HepG2 (cell line): ENCODE results near the gene CLP1. TPM values are rescaled to one million over a fixed set of nuclear protein-coding genes. Genes with fewer than 3 reads are reported as not detected.

ENCODE experiments used
- EED ChIP-seq: sonication (generic); formaldehyde crosslinking; IDR thresholded peaks from 2 replicates; pipeline ENCODE4 v1.5.0; 2020; ENCODE audit warnings: mild to moderate bottlenecking, missing genetic modification reagents
- EHMT2 ChIP-seq: fragments of 200-600 bp; sonication (generic); IDR thresholded peaks from 2 replicates; pipeline ENCODE4 v1.7.0; 2017; ENCODE audit warnings: antibody characterized with exemption, low read depth, low read length, borderline replicate concordance
- HMG20A ChIP-seq: IDR thresholded peaks from 2 replicates; pipeline ENCODE4 v1.6.1; 2016; ENCODE audit warnings: borderline replicate concordance
- HNF4G ChIP-seq, 2 experiments: sonication (generic) in 1 of 2; formaldehyde crosslinking in 1 of 2; IDR thresholded peaks; 2 replicates each; pipeline versions ENCODE4 v1.4.0 to v1.6.1; 2011 to 2020; ENCODE audit warnings: borderline replicate concordance in 2 of 2, low read depth in 2 of 2, mild to moderate bottlenecking in 2 of 2, low read length in 1 of 2, missing genetic modification reagents in 1 of 2, moderate library complexity in 1 of 2
- NCOA1 ChIP-seq: sonication (generic); formaldehyde crosslinking; IDR thresholded peaks from 2 replicates; pipeline ENCODE4 v1.9.0; 2021; ENCODE audit warnings: missing genetic modification reagents
- PRPF4 ChIP-seq: fragments of 200-400 bp; formaldehyde crosslinking; IDR thresholded peaks from 2 replicates; pipeline ENCODE4 v1.6.1; 2016; ENCODE audit warnings: low read length, low read depth; ENCODE audit not compliant: poor library complexity, severe bottlenecking
- TMF1 ChIP-seq: sonication (generic); formaldehyde crosslinking; IDR thresholded peaks from 2 replicates; pipeline ENCODE4 v1.8.1; 2022; ENCODE audit warnings: low read depth, missing genetic modification reagents
- ZC3H4 ChIP-seq: sonication (generic); formaldehyde crosslinking; IDR thresholded peaks from 2 replicates; pipeline ENCODE4 v1.4.0; 2020; ENCODE audit warnings: missing genetic modification reagents, borderline replicate concordance
- ZFP36 ChIP-seq: fragments of 150-350 bp; IDR thresholded peaks from 2 replicates; pipeline ENCODE4 v1.6.1; 2018; ENCODE audit warnings: borderline replicate concordance, low read length, low read depth; ENCODE audit not compliant: partially characterized antibody
- ZNF652 ChIP-seq: IDR thresholded peaks from 2 replicates; pipeline ENCODE4 v1.6.1; 2016; ENCODE audit warnings: low read depth, borderline replicate concordance
- ZNF709 ChIP-seq: sonication (generic); formaldehyde crosslinking; IDR thresholded peaks from 2 replicates; pipeline ENCODE4 v1.5.0; 2020; ENCODE audit warnings: mild to moderate bottlenecking, missing genetic modification reagents
- ZNF776 ChIP-seq: sonication (generic); formaldehyde crosslinking; IDR thresholded peaks from 2 replicates; pipeline ENCODE4 v1.4.0; 2020; ENCODE audit warnings: mild to moderate bottlenecking, missing genetic modification reagents
- ZNF816 ChIP-seq: sonication (generic); formaldehyde crosslinking; IDR thresholded peaks from 2 replicates; pipeline ENCODE4 v1.8.0; 2022; ENCODE audit warnings: missing genetic modification reagents, mild to moderate bottlenecking, borderline replicate concordance
- polyA plus RNA-seq, 8 experiments: library from polyadenylated mRNA; depleted of rRNA in 3 of 8; stranded (reverse) in 7 of 8; unstranded in 1 of 8; fragments of >200 nt; fragmentation: Illumina TruSeq in 4 of 8; extraction: Trizol in 4 of 8; gene quantifications; 2 replicates each; pipeline versions ENCODE4 v1.2.1 to v1.2.3, GENCODE V29; 2011 to 2016; ENCODE audit warnings: low read depth in 4 of 8, missing spikeins in 1 of 8, mixed read lengths in 1 of 8; ENCODE audit not compliant: insufficient read depth in 1 of 8
- total RNA-seq, 5 experiments: library from RNA; depleted of rRNA; stranded (reverse); fragments of >200 nt; fragmentation: Illumina TruSeq; extraction: Trizol; gene quantifications; 2 replicates each; pipeline ENCODE4 v1.2.3, GENCODE V29; 2016; ENCODE audit warnings: low read depth in 1 of 5
- TF ChIP-seq, protein P1 (sequence below): sonication (generic); formaldehyde crosslinking; IDR thresholded peaks from 2 replicates; pipeline ENCODE4 v1.4.0; 2020; ENCODE audit warnings: low read depth, missing genetic modification reagents
- TF ChIP-seq, protein P2 (sequence below): sonication (generic); formaldehyde crosslinking; IDR thresholded peaks from 2 replicates; pipeline ENCODE4 v1.5.1; 2020; ENCODE audit warnings: missing genetic modification reagents, mild to moderate bottlenecking, borderline replicate concordance
- TF ChIP-seq, protein P3 (sequence below): sonication (generic); formaldehyde crosslinking; IDR thresholded peaks from 2 replicates; pipeline ENCODE4 v1.4.0; 2020; ENCODE audit warnings: missing genetic modification reagents, mild to moderate bottlenecking, borderline replicate concordance
- TF ChIP-seq, protein P4 (sequence below): sonication (generic); formaldehyde crosslinking; IDR thresholded peaks from 2 replicates; pipeline ENCODE4 v1.5.0; 2020; ENCODE audit warnings: missing genetic modification reagents

CLP1 gene
- total and polyA plus RNA-seq, 2 of the 13 experiments (the other 11 are each of a cell fraction or from before 2014, with no cell fraction given): 14.6 to 24.8 TPM

DNA sequence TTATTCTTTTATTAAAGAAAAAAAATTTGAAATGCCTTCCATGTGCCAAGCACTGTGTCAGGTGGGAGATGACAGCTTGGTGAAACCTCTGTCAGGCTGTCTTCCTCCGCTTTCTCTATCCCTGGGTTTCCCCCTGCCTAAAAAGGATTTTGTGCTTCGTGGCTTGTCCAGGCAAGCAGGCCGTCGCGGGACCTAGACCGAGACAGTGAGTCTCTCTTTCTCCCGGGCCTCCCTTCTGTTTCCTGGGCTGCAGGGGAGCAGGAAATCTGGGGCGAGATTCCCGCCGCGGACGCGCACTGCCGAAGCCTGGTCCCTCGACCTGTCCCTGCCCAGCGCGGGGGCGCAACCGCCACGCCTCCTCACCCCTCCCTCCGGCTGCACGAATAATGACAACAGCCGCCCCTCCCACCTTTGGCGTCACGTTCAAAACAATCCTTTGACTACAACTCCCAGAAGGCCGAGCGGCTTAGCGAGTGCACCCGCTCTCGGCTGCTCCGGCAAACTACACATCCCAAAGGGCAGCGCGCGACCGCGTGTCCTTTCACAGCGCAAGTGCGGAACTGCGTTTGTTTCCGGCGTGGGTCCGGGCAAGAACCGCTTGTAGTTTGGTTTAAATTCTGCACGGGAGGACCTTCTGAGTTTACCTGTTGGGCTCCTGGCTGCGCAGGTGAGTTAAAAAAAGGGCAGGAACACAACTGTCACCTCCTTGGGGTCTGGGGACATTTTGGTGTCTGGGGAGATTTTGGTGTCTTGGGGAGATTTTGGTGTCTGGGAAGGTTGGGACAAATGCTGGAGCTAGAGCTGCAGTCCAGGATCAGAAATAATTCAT lies at the start of gene CLP1 (continued):
- TF ChIP-seq HNF4G (IDR thresholded peaks at IDR 0.05; ENCODE audit: borderline replicate concordance, low read depth, low read length) (no peak), HNF4G (CRISPR knock-in tag; IDR thresholded peaks at IDR 0.05; ENCODE audit: borderline replicate concordance, low read depth) (peak; percentile 22; the same call in 1 of the 2 replicates), ZFP36 (no peak), ZNF816 (no peak), EED (CRISPR knock-in tag) (no peak), TMF1 (CRISPR knock-in tag) (no peak), HMG20A (CRISPR knock-in tag) (no peak; the same call in 1 of the 2 replicates), ZC3H4 (CRISPR knock-in tag) (no peak), ZNF709 (CRISPR knock-in tag) (0 out of 2 replicates have a peak, but pooled peaks have one; percentile 75), ZNF652 (CRISPR knock-in tag) (no peak), NCOA1 (0 out of 2 replicates have a peak, but pooled peaks have one; percentile 43), ZNF776 (CRISPR knock-in tag) (no peak), PRPF4 (no peak), EHMT2 (no peak)
- TF ChIP-seq, protein P1, sequence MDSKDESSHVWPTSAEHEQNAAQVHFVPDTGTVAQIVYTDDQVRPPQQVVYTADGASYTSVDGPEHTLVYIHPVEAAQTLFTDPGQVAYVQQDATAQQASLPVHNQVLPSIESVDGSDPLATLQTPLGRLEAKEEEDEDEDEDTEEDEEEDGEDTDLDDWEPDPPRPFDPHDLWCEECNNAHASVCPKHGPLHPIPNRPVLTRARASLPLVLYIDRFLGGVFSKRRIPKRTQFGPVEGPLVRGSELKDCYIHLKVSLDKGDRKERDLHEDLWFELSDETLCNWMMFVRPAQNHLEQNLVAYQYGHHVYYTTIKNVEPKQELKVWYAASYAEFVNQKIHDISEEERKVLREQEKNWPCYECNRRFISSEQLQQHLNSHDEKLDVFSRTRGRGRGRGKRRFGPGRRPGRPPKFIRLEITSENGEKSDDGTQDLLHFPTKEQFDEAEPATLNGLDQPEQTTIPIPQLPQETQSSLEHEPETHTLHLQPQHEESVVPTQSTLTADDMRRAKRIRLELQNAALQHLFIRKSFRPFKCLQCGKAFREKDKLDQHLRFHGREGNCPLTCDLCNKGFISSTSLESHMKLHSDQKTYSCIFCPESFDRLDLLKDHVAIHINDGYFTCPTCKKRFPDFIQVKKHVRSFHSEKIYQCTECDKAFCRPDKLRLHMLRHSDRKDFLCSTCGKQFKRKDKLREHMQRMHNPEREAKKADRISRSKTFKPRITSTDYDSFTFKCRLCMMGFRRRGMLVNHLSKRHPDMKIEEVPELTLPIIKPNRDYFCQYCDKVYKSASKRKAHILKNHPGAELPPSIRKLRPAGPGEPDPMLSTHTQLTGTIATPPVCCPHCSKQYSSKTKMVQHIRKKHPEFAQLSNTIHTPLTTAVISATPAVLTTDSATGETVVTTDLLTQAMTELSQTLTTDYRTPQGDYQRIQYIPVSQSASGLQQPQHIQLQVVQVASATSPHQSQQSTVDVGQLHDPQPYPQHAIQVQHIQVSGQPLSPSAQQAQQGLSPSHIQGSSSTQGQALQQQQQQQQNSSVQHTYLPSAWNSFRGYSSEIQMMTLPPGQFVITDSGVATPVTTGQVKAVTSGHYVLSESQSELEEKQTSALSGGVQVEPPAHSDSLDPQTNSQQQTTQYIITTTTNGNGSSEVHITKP (CRISPR knock-in tag): peak; percentile 97
- TF ChIP-seq, protein P2, sequence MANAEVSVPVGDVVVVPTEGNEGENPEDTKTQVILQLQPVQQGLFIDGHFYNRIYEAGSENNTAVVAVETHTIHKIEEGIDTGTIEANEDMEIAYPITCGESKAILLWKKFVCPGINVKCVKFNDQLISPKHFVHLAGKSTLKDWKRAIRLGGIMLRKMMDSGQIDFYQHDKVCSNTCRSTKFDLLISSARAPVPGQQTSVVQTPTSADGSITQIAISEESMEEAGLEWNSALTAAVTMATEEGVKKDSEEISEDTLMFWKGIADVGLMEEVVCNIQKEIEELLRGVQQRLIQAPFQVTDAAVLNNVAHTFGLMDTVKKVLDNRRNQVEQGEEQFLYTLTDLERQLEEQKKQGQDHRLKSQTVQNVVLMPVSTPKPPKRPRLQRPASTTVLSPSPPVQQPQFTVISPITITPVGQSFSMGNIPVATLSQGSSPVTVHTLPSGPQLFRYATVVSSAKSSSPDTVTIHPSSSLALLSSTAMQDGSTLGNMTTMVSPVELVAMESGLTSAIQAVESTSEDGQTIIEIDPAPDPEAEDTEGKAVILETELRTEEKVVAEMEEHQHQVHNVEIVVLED (CRISPR knock-in tag): peak; percentile 98
- TF ChIP-seq, protein P3, sequence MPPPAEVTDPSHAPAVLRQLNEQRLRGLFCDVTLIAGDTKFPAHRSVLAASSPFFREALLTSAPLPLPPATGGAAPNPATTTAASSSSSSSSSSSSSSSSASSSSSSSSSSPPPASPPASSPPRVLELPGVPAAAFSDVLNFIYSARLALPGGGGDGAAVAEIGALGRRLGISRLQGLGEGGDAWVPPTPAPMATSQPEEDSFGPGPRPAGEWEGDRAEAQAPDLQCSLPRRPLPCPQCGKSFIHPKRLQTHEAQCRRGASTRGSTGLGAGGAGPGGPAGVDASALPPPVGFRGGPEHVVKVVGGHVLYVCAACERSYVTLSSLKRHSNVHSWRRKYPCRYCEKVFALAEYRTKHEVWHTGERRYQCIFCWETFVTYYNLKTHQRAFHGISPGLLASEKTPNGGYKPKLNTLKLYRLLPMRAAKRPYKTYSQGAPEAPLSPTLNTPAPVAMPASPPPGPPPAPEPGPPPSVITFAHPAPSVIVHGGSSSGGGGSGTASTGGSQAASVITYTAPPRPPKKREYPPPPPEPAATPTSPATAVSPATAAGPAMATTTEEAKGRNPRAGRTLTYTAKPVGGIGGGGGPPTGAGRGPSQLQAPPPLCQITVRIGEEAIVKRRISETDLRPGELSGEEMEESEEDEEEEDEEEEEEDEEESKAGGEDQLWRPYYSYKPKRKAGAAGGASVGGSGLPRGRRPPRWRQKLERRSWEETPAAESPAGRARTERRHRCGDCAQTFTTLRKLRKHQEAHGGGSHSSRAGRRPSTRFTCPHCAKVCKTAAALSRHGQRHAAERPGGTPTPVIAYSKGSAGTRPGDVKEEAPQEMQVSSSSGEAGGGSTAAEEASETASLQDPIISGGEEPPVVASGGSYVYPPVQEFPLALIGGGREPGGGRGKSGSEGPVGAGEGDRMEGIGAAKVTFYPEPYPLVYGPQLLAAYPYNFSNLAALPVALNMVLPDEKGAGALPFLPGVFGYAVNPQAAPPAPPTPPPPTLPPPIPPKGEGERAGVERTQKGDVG: no peak
- TF ChIP-seq, protein P4, sequence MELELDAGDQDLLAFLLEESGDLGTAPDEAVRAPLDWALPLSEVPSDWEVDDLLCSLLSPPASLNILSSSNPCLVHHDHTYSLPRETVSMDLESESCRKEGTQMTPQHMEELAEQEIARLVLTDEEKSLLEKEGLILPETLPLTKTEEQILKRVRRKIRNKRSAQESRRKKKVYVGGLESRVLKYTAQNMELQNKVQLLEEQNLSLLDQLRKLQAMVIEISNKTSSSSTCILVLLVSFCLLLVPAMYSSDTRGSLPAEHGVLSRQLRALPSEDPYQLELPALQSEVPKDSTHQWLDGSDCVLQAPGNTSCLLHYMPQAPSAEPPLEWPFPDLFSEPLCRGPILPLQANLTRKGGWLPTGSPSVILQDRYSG (CRISPR knock-in tag): no peak
